Measurements from ENCODE around the gene C9orf153.

The C9orf153 gene

GRCh38 chr9:86263876-86264275 is 4.4 kb upstream of the C9orf153 start:
- no peak overlapping the region for H3K4me3 ChIP-seq
- TF ChIP-seq CTCF (IDR thresholded peaks at IDR 0.05): no peak
- no peak for DNase-seq (ENCODE audit: low spot score)
- H3K27ac ChIP-seq: no peak overlapping the region

- TF ChIP-seq CTCF (IDR thresholded peaks at IDR 0.05): no peak
- Histone ChIP-seq H3K4me3 (no peak overlapping the region), H3K27ac (no peak overlapping the region)
- no peak for DNase-seq (ENCODE audit: low spot score)
Observed at GRCh38 chr9:86262492-86262891, 3.0 kb upstream of the C9orf153 start.

GRCh38 chr9:86257391-86257790 is 2.1 kb downstream of the C9orf153 start:
- Histone ChIP-seq H3K4me3 (no peak overlapping the region), H3K27ac (no peak overlapping the region)
- TF ChIP-seq CTCF (IDR thresholded peaks at IDR 0.05): no peak
- no peak for DNase-seq (ENCODE audit: low spot score)

- TF ChIP-seq CTCF (IDR thresholded peaks at IDR 0.05): no peak
- no peak for DNase-seq (ENCODE audit: low spot score)
- no peak overlapping the region for H3K27ac ChIP-seq
- no peak overlapping the region for H3K4me3 ChIP-seq
Observed at GRCh38 chr9:86256653-86257052, 2.8 kb downstream of the C9orf153 start.

DNA sequence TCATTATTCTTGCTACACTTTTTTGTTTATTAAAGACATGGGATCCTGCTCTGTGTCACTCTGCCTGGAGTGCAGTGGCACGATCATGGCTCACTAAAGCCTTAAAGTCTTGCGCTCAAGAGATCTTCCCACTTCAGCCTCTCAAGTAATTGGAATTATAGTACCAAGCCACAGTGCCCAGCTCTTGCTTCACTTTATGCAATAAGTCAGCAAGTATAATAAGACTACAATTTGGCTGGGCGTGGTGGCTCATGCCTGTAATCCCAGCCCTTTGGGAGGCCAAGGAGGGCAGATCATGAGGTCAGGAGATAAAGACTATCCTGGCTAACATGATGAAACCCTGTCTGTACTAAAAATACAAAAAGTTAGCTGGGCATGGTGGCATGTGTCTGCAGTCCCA is 5.9 kb downstream of the C9orf153 start:
- H3K27ac ChIP-seq: no peak overlapping the region
- H3K4me3 ChIP-seq: no peak overlapping the region
- TF ChIP-seq CTCF (IDR thresholded peaks at IDR 0.05): no peak
- no peak for DNase-seq (ENCODE audit: low spot score)

DNA sequence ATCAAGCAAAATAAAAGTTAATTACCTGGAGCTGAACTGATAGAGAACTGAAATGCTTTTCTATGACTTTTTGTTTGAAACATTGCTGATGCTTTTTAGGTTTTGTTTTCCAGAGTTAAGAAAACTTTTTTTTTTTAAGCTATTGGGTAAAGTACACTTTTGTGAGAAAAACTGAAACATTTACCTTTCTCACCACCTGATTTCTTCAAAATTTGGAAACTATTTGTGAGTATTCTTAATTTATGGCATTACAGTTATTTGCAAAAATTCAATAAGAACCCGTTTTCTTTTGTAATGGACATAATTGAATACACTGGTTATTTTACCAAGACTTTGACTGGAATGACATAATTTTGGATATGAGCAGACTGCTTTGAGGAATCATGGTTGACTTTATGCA is 6.6 kb downstream of the C9orf153 start:
- no peak for DNase-seq (ENCODE audit: low spot score)
- no peak for TF ChIP-seq CTCF (IDR thresholded peaks at IDR 0.05)
- Histone ChIP-seq H3K27ac (no peak overlapping the region), H3K4me3 (no peak overlapping the region)

DNA sequence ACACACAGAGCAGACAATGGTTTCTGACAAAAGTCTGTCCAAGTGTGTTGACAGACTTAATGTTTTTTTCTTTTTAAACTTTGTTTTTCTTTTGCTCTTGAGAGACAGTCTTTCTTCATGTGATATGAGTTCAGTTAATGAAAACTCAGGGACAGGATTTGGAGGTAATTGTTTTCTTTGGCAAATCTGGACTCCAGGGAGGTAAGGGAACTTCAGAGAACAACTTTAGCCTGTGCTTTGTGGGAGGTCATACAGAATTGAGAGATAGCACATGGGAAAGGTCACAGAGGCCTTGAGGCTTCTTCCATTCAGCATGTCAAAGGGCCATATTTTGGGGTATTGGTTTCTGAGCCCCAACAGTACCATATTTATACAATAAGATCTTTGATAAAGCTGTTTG is 9.3 kb downstream of the C9orf153 start:
- no peak overlapping the region for H3K4me3 ChIP-seq
- H3K27ac ChIP-seq: no peak overlapping the region
- no peak for TF ChIP-seq CTCF (IDR thresholded peaks at IDR 0.05)
- no peak for DNase-seq (ENCODE audit: low spot score)
